Measurements from ENCODE around the gene FOXI3. TPM values are rescaled to one million over a fixed set of nuclear protein-coding genes. Genes with fewer than 3 reads are reported as not detected.

The FOXI3 gene
- total and polyA plus RNA-seq, 4 donors: not detected

- Histone ChIP-seq H3K4me3 (ENCODE audit: low read depth in 1 of 3, low read length in 3 of 3) (no peak overlapping the region), H3K9me3 (ENCODE audit: control insufficient read depth in 4 of 4, low read length in 3 of 4) (no peaks in the 10 kb centered on the region), H3K27me3 (ENCODE audit: control insufficient read depth in 4 of 4, insufficient read depth in 4 of 4, low read length in 3 of 4) (no peaks in the 10 kb centered on the region), H3K27ac (ENCODE audit: low read depth in 1 of 2, low read length in 2 of 2) (no peak overlapping the region), H3K36me3 (ENCODE audit: control insufficient read depth in 4 of 4, insufficient read depth in 3 of 4, low read depth in 1 of 4, low read length in 3 of 4) (no peaks in the 10 kb centered on the region), H3K9ac (ENCODE audit: low read depth in 1 of 2, low read length in 2 of 2) (no peak overlapping the region), H3K4me1 (ENCODE audit: control insufficient read depth in 4 of 4, insufficient read depth in 4 of 4, low read length in 3 of 4) (no peaks in the 10 kb centered on the region)
- no peak for DNase-seq (ENCODE audit: low spot score)
- TF ChIP-seq, protein P1, sequence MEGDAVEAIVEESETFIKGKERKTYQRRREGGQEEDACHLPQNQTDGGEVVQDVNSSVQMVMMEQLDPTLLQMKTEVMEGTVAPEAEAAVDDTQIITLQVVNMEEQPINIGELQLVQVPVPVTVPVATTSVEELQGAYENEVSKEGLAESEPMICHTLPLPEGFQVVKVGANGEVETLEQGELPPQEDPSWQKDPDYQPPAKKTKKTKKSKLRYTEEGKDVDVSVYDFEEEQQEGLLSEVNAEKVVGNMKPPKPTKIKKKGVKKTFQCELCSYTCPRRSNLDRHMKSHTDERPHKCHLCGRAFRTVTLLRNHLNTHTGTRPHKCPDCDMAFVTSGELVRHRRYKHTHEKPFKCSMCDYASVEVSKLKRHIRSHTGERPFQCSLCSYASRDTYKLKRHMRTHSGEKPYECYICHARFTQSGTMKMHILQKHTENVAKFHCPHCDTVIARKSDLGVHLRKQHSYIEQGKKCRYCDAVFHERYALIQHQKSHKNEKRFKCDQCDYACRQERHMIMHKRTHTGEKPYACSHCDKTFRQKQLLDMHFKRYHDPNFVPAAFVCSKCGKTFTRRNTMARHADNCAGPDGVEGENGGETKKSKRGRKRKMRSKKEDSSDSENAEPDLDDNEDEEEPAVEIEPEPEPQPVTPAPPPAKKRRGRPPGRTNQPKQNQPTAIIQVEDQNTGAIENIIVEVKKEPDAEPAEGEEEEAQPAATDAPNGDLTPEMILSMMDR (IDR thresholded peaks at IDR 0.05; ENCODE audit: low read depth, low read length, missing input control): no peak
- TF ChIP-seq HNF4G (IDR thresholded peaks at IDR 0.05): no peak
- no peak for TF ChIP-seq TAF1 (conservative IDR thresholded peaks at IDR 0.05)
- TF ChIP-seq ZBTB33 (IDR thresholded peaks at IDR 0.05): no peak
- no peak for TF ChIP-seq HNF4A (conservative IDR thresholded peaks at IDR 0.05)
- TF ChIP-seq JUND (IDR thresholded peaks at IDR 0.05): no peak
- no peak for TF ChIP-seq NR2F2 (IDR thresholded peaks at IDR 0.05)
- no peak for TF ChIP-seq MAX (IDR thresholded peaks at IDR 0.05)
- no peak for TF ChIP-seq SP1 (IDR thresholded peaks at IDR 0.05)
- TF ChIP-seq YY1 (IDR thresholded peaks at IDR 0.05): no peak
- no peak for TF ChIP-seq RAD21 (IDR thresholded peaks at IDR 0.05)
- no peak for TF ChIP-seq RXRA (IDR thresholded peaks at IDR 0.05)
- TF ChIP-seq FOXA2 (IDR thresholded peaks at IDR 0.05): no peak
- TF ChIP-seq GABPA (IDR thresholded peaks at IDR 0.05 in 1 of 2, conservative IDR thresholded peaks at IDR 0.05 in 1 of 2): no peak
- TF ChIP-seq, protein P2, sequence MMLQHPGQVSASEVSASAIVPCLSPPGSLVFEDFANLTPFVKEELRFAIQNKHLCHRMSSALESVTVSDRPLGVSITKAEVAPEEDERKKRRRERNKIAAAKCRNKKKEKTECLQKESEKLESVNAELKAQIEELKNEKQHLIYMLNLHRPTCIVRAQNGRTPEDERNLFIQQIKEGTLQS (IDR thresholded peaks at IDR 0.05): no peak
- no peak for TF ChIP-seq REST (IDR thresholded peaks at IDR 0.05)
- TF ChIP-seq FOXA1 (IDR thresholded peaks at IDR 0.05): no peak
- WGBS: 68% methylated on average over 4 of the region's 4 CpGs
Measured at GRCh38 chr2:88469202-88470114, 17.0 kb upstream of the FOXI3 start.

All from liver (tissue), 9 donors.